Stimulated activated CD8-positive, alpha-beta memory T cell treated with anti-CD3 and anti-CD28 coated beads, Interleukin-4, amount 100 ng/mL, for 4 hours (primary cell): Measurements from ENCODE around the gene USP34.
A peak's percentile ranks its signal among the peaks of the same experiment; 100 is the strongest.
"Not testable (repeated sequence)": the region's sequence is repeated elsewhere in the genome, so short reads cannot be mapped to it uniquely, and the experiment has no call there.

Experiments
- DNase-seq, 2 donors: peaks; one replicate each; pipeline ENCODE4 v3.0.0-alpha.2; 2020; ENCODE audit warnings: low read depth in 2 of 2, low spot score in 1 of 2

Gene USP34

GRCh38 chr2:61157371-61158003 is 313.4 kb downstream of the USP34 start:
- no peak for DNase-seq

GRCh38 chr2:61151436-61151835 is 319.5 kb downstream of the USP34 start:
- DNase-seq, result no peak

- DNase-seq, result no peak
Measured at GRCh38 chr2:61149074-61149473, 321.8 kb downstream of the USP34 start.

GRCh38 chr2:61148091-61148490 is 322.8 kb downstream of the USP34 start:
- not testable (repeated sequence) for DNase-seq

GRCh38 chr2:61145990-61146389 is 324.9 kb downstream of the USP34 start:
- no peak for DNase-seq

GRCh38 chr2:61144697-61145268 is 326.1 kb downstream of the USP34 start:
- peak; percentile 82 to 86 for DNase-seq

- DNase-seq, result no peak
Measured at GRCh38 chr2:61141151-61141550, 329.7 kb downstream of the USP34 start.

GRCh38 chr2:61138859-61139258 is 332.0 kb downstream of the USP34 start:
- no peak for DNase-seq
